ENCODE measurements around the gene USP10.
"Not testable (repeated sequence)": the region's sequence is repeated elsewhere in the genome, so short reads cannot be mapped to it uniquely, and the experiment has no call there.

The USP10 gene

DNA sequence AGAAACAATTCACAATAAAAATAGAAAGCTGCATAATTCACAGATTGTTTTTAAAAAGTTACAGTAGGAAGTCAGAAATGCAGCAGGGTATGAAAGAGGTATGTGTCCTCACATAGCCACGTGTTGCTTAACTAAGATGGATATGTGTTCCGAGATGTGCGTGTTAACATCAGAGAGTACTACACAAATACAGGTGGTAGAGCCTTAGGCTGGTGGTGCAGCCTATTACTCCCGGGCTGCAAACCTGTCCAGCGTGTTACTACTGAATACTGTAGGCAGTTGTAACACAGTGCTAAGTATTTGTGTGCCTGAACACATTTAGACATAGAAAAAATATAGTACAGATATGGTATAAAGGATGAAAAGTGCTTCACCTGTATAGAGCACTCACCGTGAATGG lies 46.4 kb downstream of the USP10 start:
- no peak for DNase-seq (ENCODE audit: low spot score)
- TF ChIP-seq, protein P1, sequence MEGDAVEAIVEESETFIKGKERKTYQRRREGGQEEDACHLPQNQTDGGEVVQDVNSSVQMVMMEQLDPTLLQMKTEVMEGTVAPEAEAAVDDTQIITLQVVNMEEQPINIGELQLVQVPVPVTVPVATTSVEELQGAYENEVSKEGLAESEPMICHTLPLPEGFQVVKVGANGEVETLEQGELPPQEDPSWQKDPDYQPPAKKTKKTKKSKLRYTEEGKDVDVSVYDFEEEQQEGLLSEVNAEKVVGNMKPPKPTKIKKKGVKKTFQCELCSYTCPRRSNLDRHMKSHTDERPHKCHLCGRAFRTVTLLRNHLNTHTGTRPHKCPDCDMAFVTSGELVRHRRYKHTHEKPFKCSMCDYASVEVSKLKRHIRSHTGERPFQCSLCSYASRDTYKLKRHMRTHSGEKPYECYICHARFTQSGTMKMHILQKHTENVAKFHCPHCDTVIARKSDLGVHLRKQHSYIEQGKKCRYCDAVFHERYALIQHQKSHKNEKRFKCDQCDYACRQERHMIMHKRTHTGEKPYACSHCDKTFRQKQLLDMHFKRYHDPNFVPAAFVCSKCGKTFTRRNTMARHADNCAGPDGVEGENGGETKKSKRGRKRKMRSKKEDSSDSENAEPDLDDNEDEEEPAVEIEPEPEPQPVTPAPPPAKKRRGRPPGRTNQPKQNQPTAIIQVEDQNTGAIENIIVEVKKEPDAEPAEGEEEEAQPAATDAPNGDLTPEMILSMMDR (IDR thresholded peaks at IDR 0.05; ENCODE audit: borderline replicate concordance, control extremely low read depth, extremely low read depth, insufficient read depth, missing control alignments) = no peak
- in situ Hi-C loops (cut with MboI; ENCODE audit: low sequenced_read_pairs, unreplicated experiment) = no loop called here

DNA sequence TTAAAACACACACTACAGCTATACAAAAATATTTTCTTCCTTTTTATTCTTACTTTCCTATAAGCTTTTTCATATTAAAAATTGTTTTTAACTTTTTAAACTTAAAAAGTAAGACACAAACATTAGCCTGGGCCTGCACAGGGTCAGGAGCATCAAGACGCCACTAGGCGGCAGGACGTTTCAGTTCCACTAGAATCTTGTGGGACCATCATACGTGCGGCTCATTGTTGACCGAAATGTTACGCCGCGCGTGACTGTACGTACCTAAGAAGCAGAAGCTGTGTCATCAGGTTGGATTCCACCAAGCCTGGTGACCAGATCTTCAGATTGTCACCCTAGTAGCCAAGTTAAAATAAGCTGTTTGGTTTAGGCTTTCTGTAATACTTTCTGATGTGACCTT lies 47.1 kb downstream of the USP10 start:
- TF ChIP-seq, protein P1 (IDR thresholded peaks at IDR 0.05; ENCODE audit: borderline replicate concordance, control extremely low read depth, extremely low read depth, insufficient read depth, missing control alignments) = peak; percentile 7
- DNase-seq (ENCODE audit: low spot score) = no peak
- in situ Hi-C loops (cut with MboI; ENCODE audit: low sequenced_read_pairs, unreplicated experiment) = no loop called here

DNA sequence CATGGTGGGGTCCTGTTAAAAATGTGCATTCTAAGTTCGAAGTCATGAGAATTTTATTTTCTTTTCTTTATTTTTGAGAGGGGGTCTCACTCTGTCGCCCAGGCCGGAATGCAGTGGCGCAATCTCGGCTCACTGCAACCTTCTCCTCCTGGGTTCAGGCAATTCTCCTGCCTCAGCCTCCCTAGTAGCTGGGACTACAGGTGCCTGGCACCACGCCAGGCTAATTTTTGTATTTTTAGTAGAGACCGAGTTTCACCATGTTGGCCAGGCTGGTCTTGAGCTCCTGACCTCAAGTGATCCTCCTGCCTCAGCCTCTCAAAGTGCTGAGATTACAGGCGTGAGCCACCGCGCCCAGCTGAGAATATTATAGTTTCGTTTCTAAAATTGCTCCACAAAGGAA lies 48.4 kb downstream of the USP10 start:
- in situ Hi-C loops (cut with MboI; ENCODE audit: low sequenced_read_pairs, unreplicated experiment); DNase-seq (ENCODE audit: low spot score): not testable (repeated sequence)

DNA sequence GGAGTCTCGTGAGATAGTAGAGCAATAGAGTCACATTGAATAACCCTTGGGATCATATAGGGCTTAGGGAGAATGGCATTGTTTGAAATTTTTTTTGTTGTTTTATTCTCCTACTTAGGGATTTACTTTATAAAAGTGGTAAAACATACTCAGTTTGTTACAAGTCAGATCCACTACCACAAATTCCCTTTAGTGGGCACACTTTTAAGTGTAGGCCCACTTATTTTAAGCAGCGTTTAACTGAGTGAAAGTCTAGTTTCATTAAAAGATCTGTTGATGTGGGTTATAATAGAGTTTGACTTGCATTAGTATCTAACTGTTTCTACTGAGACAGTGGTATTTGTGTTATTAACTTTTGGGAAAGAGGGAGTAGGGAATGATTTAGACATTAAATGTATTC lies 49.3 kb downstream of the USP10 start:
- no peak for DNase-seq (ENCODE audit: low spot score)

DNA sequence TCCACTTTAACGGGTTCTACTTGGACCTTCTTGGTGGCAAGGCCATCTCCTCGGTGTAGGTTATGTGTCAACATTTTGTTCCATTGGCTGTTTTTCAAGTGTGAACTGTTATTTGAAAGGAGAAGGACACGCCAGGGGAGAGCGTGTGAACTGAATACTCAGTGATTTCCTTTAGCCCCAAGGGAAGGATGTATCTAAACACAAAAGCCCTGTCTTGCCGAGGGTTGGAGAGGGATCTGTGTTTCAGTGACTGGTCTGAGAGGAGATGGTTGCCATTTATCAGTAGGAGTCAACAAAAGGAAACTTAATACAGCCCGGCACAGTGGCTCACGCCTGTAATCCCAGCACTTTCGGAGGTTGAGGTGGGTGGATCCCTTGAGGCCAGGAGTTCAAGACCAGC lies 50.0 kb downstream of the USP10 start:
- in situ Hi-C loops (cut with MboI; ENCODE audit: low sequenced_read_pairs, unreplicated experiment) = loop anchor here (10.0 kb wide), 1 partner anchor 215 kb away; no protein-coding TSS in a partner anchor
- no peak for DNase-seq (ENCODE audit: low spot score)
- TF ChIP-seq, protein P1 (IDR thresholded peaks at IDR 0.05; ENCODE audit: borderline replicate concordance, control extremely low read depth, extremely low read depth, insufficient read depth, missing control alignments) = no peak

More for the DNA sequence above, 49.3 kb downstream of the USP10 start:
- in situ Hi-C loops (cut with MboI; ENCODE audit: low sequenced_read_pairs, unreplicated experiment) = no loop called here
- TF ChIP-seq, protein P1 (IDR thresholded peaks at IDR 0.05; ENCODE audit: borderline replicate concordance, control extremely low read depth, extremely low read depth, insufficient read depth, missing control alignments) = no peak

DNA sequence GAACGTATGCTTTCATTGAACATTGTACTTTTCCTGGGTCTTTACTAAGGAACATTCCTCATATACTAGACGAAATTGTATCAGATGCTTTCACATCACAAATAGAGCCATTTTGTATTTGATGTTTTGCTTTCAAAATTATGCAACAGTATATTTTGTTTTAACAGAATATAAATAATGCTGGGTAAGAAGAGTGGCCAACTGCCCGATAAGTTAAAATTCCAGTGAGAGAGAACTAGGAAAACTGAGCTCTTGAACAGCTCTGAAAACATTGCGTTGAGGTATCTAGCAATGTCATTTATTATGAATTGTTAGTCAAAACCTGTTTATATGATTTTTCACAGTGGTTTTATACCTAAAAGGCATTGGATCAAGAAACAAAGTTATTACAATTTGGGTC lies 50.8 kb downstream of the USP10 start:
- in situ Hi-C loops (cut with MboI; ENCODE audit: low sequenced_read_pairs, unreplicated experiment) = loop anchor here (10.0 kb wide), 1 partner anchor 214 kb away; no protein-coding TSS in a partner anchor
- DNase-seq (ENCODE audit: low spot score) = no peak
- TF ChIP-seq, protein P1 (IDR thresholded peaks at IDR 0.05; ENCODE audit: borderline replicate concordance, control extremely low read depth, extremely low read depth, insufficient read depth, missing control alignments) = no peak

DNA sequence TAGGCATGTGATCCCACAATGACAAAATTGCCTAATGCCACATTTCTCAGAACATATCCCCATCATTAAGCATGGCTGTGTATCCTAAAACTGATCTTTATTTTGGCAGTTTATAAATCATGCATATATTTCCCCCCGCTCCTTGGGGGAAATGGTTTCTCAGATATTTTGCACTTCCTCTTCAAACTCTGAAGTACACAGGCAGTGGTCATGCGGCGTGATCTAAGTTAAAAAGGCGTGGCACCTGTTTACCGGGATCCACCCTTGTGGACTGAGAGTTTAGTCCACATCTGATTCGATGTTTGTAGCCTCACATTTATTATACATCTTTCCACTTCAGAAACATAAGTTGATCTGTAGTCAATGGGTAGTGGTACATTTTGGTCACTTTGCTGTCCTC lies 51.4 kb downstream of the USP10 start:
- in situ Hi-C loops (cut with MboI; ENCODE audit: low sequenced_read_pairs, unreplicated experiment) = loop anchor here (10.0 kb wide), 1 partner anchor 214 kb away; no protein-coding TSS in a partner anchor
- TF ChIP-seq, protein P1 (IDR thresholded peaks at IDR 0.05; ENCODE audit: borderline replicate concordance, control extremely low read depth, extremely low read depth, insufficient read depth, missing control alignments) = no peak

More for the DNA sequence above, 51.4 kb downstream of the USP10 start:
- DNase-seq (ENCODE audit: low spot score) = no peak
